SK-N-SH (cell line): Measurements from ENCODE around the gene RFPL2. TPM values are rescaled to one million over a fixed set of nuclear protein-coding genes. Genes with fewer than 3 reads are reported as not detected.
"Not testable (repeated sequence)": the region's sequence is repeated elsewhere in the genome, so short reads cannot be mapped to it uniquely, and the experiment has no call there.

ENCODE experiments used
- CTCF ChIA-PET: fragments of 300-600, 350-600 bp; formaldehyde crosslinking; extraction: SDS; loops from one replicate; lab custom pipeline; 2021; lab: Yijun Ruan, JAX
- POLR2A ChIA-PET: fragments of 350-600 bp; sonication (Branson Sonifier 250); formaldehyde crosslinking; extraction: SDS; loops from one replicate; lab custom pipeline; 2020; ENCODE audit warnings: antibody characterized with exemption, inconsistent platforms; lab: Yijun Ruan, JAX
- DNase-seq: peaks from one replicate; pipeline ENCODE4 v3.0.0; 2012
- H2AFZ ChIP-seq: fragments of 200-600 bp; sonication (generic); 2 replicates; pipeline ENCODE4 v1.8.1; 2016; ENCODE audit warnings: antibody characterized with exemption, mild to moderate bottlenecking, low read depth
- H3F3A ChIP-seq: fragments of 200-600 bp; sonication (generic); replicated peaks from 2 replicates; pipeline ENCODE3; 2016; ENCODE audit warnings: antibody characterized with exemption, mild to moderate bottlenecking; ENCODE audit not compliant: insufficient read depth
- H3K27ac ChIP-seq, 2 experiments: fragments of 200-500 bp in 1 of 2; fragments of 200-600 bp in 1 of 2; sonication (Bioruptor generic) in 1 of 2; sonication (generic), shearing (Covaris generic) in 1 of 2; 2 replicates each; pipeline versions ENCODE4 v1.5.1 to v1.6.1; 2014 to 2016; ENCODE audit warnings: low read depth in 2 of 2, inconsistent platforms in 1 of 2, low read length in 1 of 2, mild to moderate bottlenecking in 1 of 2, mixed read lengths in 1 of 2
- H3K27me3 ChIP-seq: fragments of 200-600 bp; sonication (generic), shearing (Covaris generic); 2 replicates; pipeline ENCODE4 v1.6.1; 2016; ENCODE audit warnings: mixed run types; ENCODE audit not compliant: insufficient read depth
- H3K36me3 ChIP-seq, 2 experiments: fragments of 200-500 bp in 1 of 2; fragments of 200-600 bp in 1 of 2; sonication (Bioruptor generic) in 1 of 2; sonication (generic) in 1 of 2; replicated peaks in 1 of 2; 2 replicates each; pipeline versions ENCODE3 to v1.5.1; 2014 to 2016; ENCODE audit warnings: low read length in 1 of 2, mild to moderate bottlenecking in 1 of 2; ENCODE audit not compliant: insufficient read depth in 2 of 2, control insufficient read depth in 1 of 2
- H3K4me1 ChIP-seq, 2 experiments: fragments of 200-500 bp in 1 of 2; fragments of 200-600 bp in 1 of 2; sonication (Bioruptor generic) in 1 of 2; sonication (generic), shearing (Covaris generic) in 1 of 2; 2 replicates each; pipeline versions ENCODE4 v1.5.1 to v1.6.1; 2014 to 2016; ENCODE audit warnings: low read depth in 1 of 2, low read length in 1 of 2, mixed run types in 1 of 2; ENCODE audit not compliant: insufficient read depth in 2 of 2, control insufficient read depth in 1 of 2
- H3K4me2 ChIP-seq: fragments of 200-600 bp; sonication (generic), shearing (Covaris generic); 2 replicates; pipeline ENCODE4 v1.6.1; 2017; ENCODE audit warnings: mixed run types
- H3K4me3 ChIP-seq, 2 experiments: fragments of 200-500 bp in 1 of 2; fragments of 200-600 bp in 1 of 2; sonication (Bioruptor generic) in 1 of 2; sonication (generic), shearing (Covaris generic) in 1 of 2; 2 replicates each; pipeline versions ENCODE4 v1.5.1 to v1.8.1; 2014 to 2016; ENCODE audit warnings: low read depth in 2 of 2, inconsistent platforms in 1 of 2, low read length in 1 of 2, mild to moderate bottlenecking in 1 of 2, mixed read lengths in 1 of 2, moderate library complexity in 1 of 2
- H3K79me2 ChIP-seq: fragments of 200-600 bp; sonication (generic); 2 replicates; pipeline ENCODE4 v1.8.1; 2017; ENCODE audit warnings: mild to moderate bottlenecking; ENCODE audit not compliant: insufficient read depth
- H3K9ac ChIP-seq: fragments of 200-600 bp; sonication (generic); 2 replicates; pipeline ENCODE4 v1.6.1; 2017; ENCODE audit warnings: mixed run types
- H3K9me2 ChIP-seq: fragments of 200-600 bp; sonication (generic); 2 replicates; pipeline ENCODE4 v1.6.1; 2017; ENCODE audit warnings: mixed run types
- H3K9me3 ChIP-seq: fragments of 200-600 bp; sonication (generic); 2 replicates; pipeline ENCODE4 v1.6.1; 2017; ENCODE audit warnings: mixed run types, mild to moderate bottlenecking, moderate library complexity
- H4K20me1 ChIP-seq: fragments of 200-600 bp; sonication (generic); 2 replicates; pipeline ENCODE4 v1.6.1; 2017; ENCODE audit warnings: mild to moderate bottlenecking, mixed run types; ENCODE audit not compliant: insufficient read depth
- WGBS: methylation state at CpG from one replicate; pipeline ENCODE4 v1.1.6; 2017; ENCODE audit warnings: low lambda C conversion rate; 5-methylcytosine and 5-hydroxymethylcytosine counted together
- polyA plus RNA-seq, 3 experiments: library from polyadenylated mRNA; depleted of rRNA; stranded (reverse); fragments of >200 nt; gene quantifications; 2 replicates each; pipeline ENCODE4 v1.2.3, GENCODE V29; 2012

RFPL2 gene
- polyA plus RNA-seq, 1 of the 3 experiments (the other 2 are of a cell fraction): 0.05 TPM

DNA sequence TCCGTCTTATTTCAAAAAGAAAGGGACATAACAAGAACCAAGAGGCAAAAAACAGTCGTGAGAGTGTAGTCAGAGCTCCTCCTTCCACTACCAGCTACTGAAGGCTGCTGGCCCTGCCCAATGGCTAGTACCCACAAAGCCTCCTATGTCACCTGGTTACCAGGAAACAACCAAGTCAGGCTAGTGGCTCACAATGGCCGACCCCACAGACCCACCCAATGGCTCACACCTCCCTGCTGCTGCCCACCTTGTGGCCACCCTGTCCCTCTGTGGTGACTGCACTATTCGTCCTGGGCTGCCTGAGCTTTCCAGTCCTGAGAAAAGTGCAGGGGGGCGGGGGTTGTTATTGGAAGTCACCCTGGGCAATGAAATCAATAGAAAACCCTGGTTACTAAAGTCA, 47.2 kb downstream of the RFPL2 start:
- H3K4me3 ChIP-seq, H3K27ac ChIP-seq, DNase-seq, H3K36me3 ChIP-seq, H3K9me3 ChIP-seq, H3K27me3 ChIP-seq, H3K9me2 ChIP-seq, H3K79me2 ChIP-seq, H3K4me1 ChIP-seq, H4K20me1 ChIP-seq, POLR2A ChIA-PET, H3K9ac ChIP-seq, H3F3A ChIP-seq, H2AFZ ChIP-seq, H3K4me2 ChIP-seq, CTCF ChIA-PET: not testable (repeated sequence)
- 31% methylated on average over 5 of the region's 5 CpGs for WGBS

DNA sequence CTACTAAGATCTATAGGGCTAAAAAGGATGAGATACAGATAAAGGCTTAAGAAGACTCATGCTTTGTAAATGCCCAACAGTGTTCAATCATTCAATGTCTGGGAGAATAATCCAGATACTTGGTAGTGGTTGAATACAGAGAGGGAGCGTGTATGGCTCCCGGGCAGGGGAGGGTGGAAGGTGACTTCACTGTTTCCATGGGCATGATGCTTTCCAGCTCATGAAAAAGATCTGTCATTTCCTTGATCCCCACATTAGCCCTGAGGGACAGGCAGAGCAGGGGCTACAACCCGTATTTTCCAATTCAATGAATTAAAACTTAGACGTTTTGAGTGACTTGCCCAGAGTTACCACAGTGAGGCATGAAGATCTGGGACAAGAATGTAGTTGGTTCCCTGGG, 50.1 kb downstream of the RFPL2 start:
- H3K4me3 ChIP-seq, H3K79me2 ChIP-seq, H3K27ac ChIP-seq, H3K9me3 ChIP-seq, POLR2A ChIA-PET, H3K4me1 ChIP-seq, H3K36me3 ChIP-seq, H3F3A ChIP-seq, CTCF ChIA-PET, H3K9me2 ChIP-seq, H4K20me1 ChIP-seq, DNase-seq, H3K4me2 ChIP-seq, H2AFZ ChIP-seq, H3K27me3 ChIP-seq, H3K9ac ChIP-seq: not testable (repeated sequence)
- WGBS: 38% methylated on average over 4 of the region's 4 CpGs

DNA sequence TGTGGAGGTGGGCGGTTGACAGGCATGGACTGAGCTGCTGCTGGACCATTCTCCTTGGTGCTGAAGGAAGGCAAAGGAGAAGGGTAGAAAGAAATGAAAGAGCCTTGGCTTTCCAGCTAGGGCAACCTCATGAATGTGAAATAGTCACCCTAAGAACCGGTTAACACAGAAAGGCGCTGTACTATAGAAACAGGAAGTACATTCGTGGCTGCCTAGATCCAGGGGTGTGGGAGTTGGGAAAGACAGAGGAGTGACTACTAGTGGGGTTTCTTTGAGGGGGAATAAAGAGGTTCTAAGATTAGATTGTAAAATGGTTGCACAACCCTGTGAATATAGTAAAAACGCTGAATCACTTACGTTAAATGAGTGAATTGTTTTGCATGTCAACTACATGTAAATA, 53.2 kb downstream of the RFPL2 start:
- H3K9me2 ChIP-seq, H3K9ac ChIP-seq, H3K27ac ChIP-seq, H3K27me3 ChIP-seq, H4K20me1 ChIP-seq, H3K4me2 ChIP-seq, H3K9me3 ChIP-seq, H3K4me3 ChIP-seq, CTCF ChIA-PET, H3F3A ChIP-seq, H3K4me1 ChIP-seq, H2AFZ ChIP-seq, DNase-seq, H3K79me2 ChIP-seq, POLR2A ChIA-PET, H3K36me3 ChIP-seq: not testable (repeated sequence)
- 56% methylated on average over 6 of the region's 6 CpGs for WGBS

DNA sequence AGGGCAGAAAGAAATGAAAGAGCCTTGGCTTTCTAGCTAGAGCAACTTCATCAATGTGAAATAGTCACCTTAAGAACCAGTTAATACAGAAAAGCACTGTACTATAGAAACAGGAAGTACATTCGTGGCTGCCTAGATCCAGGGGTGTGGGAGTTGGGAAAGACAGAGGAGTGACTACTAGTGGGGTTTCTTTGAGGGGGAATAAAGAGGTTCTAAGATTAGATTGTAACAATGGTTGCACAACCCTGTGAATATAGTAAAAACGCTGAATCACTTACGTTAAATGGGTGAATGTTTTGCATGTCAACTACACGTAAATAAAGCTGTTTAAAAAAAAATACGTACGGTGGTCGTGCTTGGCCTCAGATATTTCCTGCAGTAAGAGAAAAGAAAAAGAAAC, 54.2 kb downstream of the RFPL2 start:
- H2AFZ ChIP-seq, DNase-seq, H3K27ac ChIP-seq, H3K9me2 ChIP-seq, H3K79me2 ChIP-seq, H3K36me3 ChIP-seq, H3K27me3 ChIP-seq, POLR2A ChIA-PET, H4K20me1 ChIP-seq, H3K4me2 ChIP-seq, H3K9me3 ChIP-seq, H3K9ac ChIP-seq, H3K4me3 ChIP-seq, H3K4me1 ChIP-seq, H3F3A ChIP-seq: not testable (repeated sequence)
- CTCF ChIA-PET: interaction anchor here (0.6 kb wide), 1 partner anchor 55 kb away, joined by 4 read pairs; no protein-coding TSS in a partner anchor
- WGBS: 55% methylated on average over 7 of the region's 7 CpGs

DNA sequence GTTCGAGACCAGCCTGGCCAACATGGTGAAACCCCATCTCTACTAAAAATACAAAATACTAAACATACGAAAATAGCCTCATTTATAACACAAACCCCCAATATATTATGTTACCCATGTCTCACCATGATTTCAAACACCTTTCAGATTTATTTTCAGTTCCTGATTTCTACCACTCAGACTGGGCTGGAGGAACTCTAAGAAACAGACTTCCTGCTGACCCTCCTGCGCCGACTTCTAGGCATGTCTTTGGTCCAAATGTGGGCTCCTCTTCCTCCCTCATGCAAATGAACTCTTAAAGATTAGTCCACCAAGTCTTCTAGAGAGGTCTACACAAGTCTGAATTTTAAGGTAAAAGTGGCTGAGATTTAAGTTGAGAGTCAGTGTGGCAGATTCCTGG, 56.5 kb downstream of the RFPL2 start:
- H3K27me3 ChIP-seq, H3K4me1 ChIP-seq, H3K36me3 ChIP-seq, H3K4me3 ChIP-seq, H3F3A ChIP-seq, H3K79me2 ChIP-seq, DNase-seq, H3K9me2 ChIP-seq, H3K27ac ChIP-seq, CTCF ChIA-PET, H3K9me3 ChIP-seq, H3K4me2 ChIP-seq, H3K9ac ChIP-seq, H2AFZ ChIP-seq, H4K20me1 ChIP-seq, POLR2A ChIA-PET: not testable (repeated sequence)
- WGBS: 72% methylated on average over 4 of the region's 4 CpGs

DNA sequence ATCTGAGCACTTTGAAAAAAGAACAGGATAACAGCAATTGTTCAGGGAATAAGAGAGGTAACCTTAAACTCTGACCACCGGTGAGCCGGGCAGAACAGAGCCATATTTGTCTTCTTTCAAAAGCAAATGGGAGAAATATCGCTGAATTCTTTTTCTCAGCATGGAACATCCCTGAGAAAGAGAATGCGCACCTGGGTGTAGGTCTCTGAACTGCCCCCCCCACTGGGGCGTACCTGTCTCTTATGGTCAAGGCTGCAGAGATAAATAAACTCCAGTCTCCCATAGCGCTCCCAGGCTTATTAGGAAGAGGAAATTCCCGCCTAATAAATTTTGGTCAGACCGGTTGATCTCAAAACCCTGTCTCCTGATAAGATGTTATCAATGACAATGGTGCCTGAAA, 57.7 kb downstream of the RFPL2 start:
- DNase-seq, POLR2A ChIA-PET, H3F3A ChIP-seq, H3K9me2 ChIP-seq, H3K79me2 ChIP-seq, H3K4me3 ChIP-seq, H3K9me3 ChIP-seq, H4K20me1 ChIP-seq, H3K27ac ChIP-seq, H3K9ac ChIP-seq, H3K4me2 ChIP-seq, H2AFZ ChIP-seq, CTCF ChIA-PET, H3K4me1 ChIP-seq, H3K27me3 ChIP-seq, H3K36me3 ChIP-seq: not testable (repeated sequence)
- 21% methylated on average over 7 of the region's 8 CpGs for WGBS
